Activated CD8-positive, alpha-beta T cell treated with anti-CD3 and anti-CD28 coated beads, Interleukin-2, amount 10 ng/mL, durations not matched to agents 7 days and 5 days (primary cell): ENCODE data around the gene CDC25C. TPM values are rescaled to one million over a fixed set of nuclear protein-coding genes. Genes with fewer than 3 reads are reported as not detected.
"Not testable (repeated sequence)": the region's sequence is repeated elsewhere in the genome, so short reads cannot be mapped to it uniquely, and the experiment has no call there.

ENCODE experiments used
- ATAC-seq: fragments of 150-1000 bp; cut with Tn5 transposase; one replicate; pipeline ENCODE4 v1.10.0; 2021; ENCODE audit warnings: moderate library complexity
- CTCF ChIA-PET: fragments of 350-600 bp; sonication (Branson Sonifier 250); formaldehyde crosslinking; loops from one replicate; lab custom pipeline; 2021; ENCODE audit warnings: antibody characterized with exemption; lab: Charles Lee
- POLR2A ChIA-PET: fragments of 350-600 bp; sonication (Branson Sonifier 250); formaldehyde crosslinking; loops from one replicate; lab custom pipeline; 2021; ENCODE audit warnings: antibody characterized with exemption; lab: Charles Lee
- DNase-seq: peaks from one replicate; pipeline ENCODE4 v3.0.0-alpha.2; 2020
- H3K27ac Mint-ChIP-seq: one replicate; pipeline ENCODE4 v1.8.0; 2021; ENCODE audit warnings: mild to moderate bottlenecking, mixed read lengths
- H3K27me3 Mint-ChIP-seq: one replicate; pipeline ENCODE4 v1.8.0; 2021; ENCODE audit warnings: low read depth, mixed read lengths
- H3K36me3 Mint-ChIP-seq: one replicate; pipeline ENCODE4 v1.8.0; 2021; ENCODE audit warnings: low read depth, mixed read lengths
- H3K4me1 Mint-ChIP-seq: one replicate; pipeline ENCODE4 v1.8.0; 2021; ENCODE audit warnings: low read depth, mixed read lengths
- H3K4me3 Mint-ChIP-seq: one replicate; pipeline ENCODE4 v1.8.0; 2021; ENCODE audit warnings: mild to moderate bottlenecking, mixed read lengths
- H3K9me3 Mint-ChIP-seq: one replicate; pipeline ENCODE4 v1.8.0; 2022; ENCODE audit warnings: mixed read lengths; ENCODE audit not compliant: insufficient read depth
- total RNA-seq, 2 experiments: library from RNA; stranded (reverse); gene quantifications; one replicate each; pipeline ENCODE4 v1.2.3, GENCODE V29; 2021

CDC25C gene
- total RNA-seq, 2 experiments from 2014 or later: 15.0 to 18.3 TPM

DNA sequence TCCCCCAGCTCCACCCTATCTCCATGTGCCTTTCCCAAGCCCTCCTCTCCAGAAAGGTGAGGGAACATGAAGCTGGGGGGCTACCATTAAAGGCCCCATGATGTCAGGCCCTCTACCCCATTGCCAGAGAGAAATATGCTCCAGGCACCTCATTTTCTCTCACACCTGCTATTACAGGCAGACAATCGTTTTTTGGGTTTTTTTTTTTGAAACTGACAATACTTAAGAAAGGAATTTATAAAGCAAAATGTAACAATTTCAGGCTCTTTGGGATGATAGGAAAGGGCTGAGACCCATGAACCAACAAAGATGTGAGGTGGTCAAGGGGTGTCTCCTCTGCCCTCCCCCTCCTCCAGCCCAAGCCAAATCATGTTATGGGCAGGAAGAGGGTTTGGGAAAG lies 55.7 kb downstream of the CDC25C start:
- ATAC-seq (no peak), DNase-seq (no peak)
- Mint-ChIP-seq H3K27ac (no peak overlapping the region), H3K4me3 (no peak overlapping the region), H3K36me3 (no peaks in the 10 kb centered on the region), H3K4me1 (peaks cover 5% of the 10 kb centered on the region), H3K27me3 (peaks cover 28% of the 10 kb centered on the region), H3K9me3 (no peaks in the 10 kb centered on the region)
- CTCF ChIA-PET: interaction anchor here (1.3 kb wide), 1 partner anchor 76 kb away, joined by 3 read pairs; the partner anchor contains the start of gene KDM3B
- POLR2A ChIA-PET: no interaction called here

DNA sequence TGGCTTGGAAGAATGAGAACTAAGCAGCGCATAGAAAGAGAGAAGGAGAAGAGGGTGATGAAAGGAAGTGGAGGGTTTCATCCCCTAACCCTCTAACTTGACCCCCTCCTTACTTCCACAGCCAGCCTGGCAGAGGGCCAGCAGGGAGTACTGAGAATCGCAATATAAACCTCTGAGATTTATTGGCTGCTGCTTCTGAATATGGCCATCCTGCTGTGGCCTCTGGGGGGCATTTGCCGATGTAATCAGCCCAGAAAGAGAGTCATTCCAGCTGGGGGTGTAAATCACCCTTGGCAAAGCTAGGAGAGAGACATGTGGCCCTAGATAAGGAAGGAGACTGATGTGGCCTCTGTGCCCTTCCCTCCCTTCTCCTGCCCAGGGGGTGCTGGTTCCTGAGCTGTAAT lies 56.2 kb downstream of the CDC25C start:
- ChIA-PET POLR2A (no interaction called here), CTCF (interaction anchor here (1.0 to 1.3 kb wide), 4 partner anchors 11 to 96 kb away, joined by 3 read pairs; partner anchors contain the start of genes CDC23 and KDM3B)
- no peak overlapping the region for H3K27ac Mint-ChIP-seq
- H3K9me3 Mint-ChIP-seq: no peaks in the 10 kb centered on the region
- H3K4me1 Mint-ChIP-seq: peaks cover 5% of the 10 kb centered on the region
- no peak for DNase-seq
- peaks cover 28% of the 10 kb centered on the region for H3K27me3 Mint-ChIP-seq
- no peak overlapping the region for H3K4me3 Mint-ChIP-seq
- no peak for ATAC-seq
- H3K36me3 Mint-ChIP-seq: no peaks in the 10 kb centered on the region

DNA sequence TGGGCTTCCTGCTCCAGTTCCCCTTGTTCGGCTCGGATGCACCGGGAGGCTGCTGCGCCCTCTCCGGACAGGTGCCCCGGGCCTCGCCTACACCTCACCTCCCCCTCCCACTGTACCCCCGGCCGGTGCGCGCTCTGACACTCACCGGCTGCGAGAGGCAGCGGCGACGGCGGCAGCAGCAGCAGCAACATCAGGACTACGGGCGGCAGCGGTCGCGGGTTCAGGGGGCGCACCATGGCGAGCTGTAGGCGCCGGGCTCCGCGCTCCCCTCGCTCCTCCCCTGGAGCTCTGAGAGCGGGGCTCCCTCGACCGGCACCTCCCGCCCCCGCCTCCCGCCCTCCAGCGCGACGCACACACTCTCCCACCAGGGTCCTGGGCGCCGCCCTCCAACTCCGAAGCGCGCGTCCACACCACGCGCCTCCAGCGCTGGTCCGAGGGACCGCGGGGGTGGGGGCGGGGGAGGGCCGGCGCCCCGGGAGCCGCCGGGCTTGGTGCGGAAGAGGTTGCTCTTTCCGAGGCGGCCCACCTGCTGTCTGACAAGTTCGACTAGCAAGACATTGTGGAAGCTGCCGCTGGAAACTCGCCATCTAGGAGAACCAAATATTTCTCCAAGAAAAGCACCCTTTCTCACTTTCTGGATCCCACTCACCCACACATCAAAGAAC lies 57.3 kb downstream of the CDC25C start, which contains the start of gene GFRA3:
TSS of gene GFRA3 (minus strand) at position 433 of the 665 bp plus-strand sequence. CDS start at position 236, 197 bp downstream.
- H3K9me3 Mint-ChIP-seq: no peaks in the 10 kb centered on the region
- DNase-seq (peak; percentile 28), ATAC-seq (peak; percentile 79)
- H3K36me3 Mint-ChIP-seq: no peaks in the 10 kb centered on the region
- CTCF ChIA-PET: interaction anchor here (1.0 to 1.2 kb wide), 3 partner anchors 10 to 94 kb away, joined by 3 read pairs; partner anchors contain the start of gene CDC23
- no peak within 1 kb of the TSS for H3K27ac Mint-ChIP-seq
- peaks cover 28% of the 10 kb centered on the region for H3K27me3 Mint-ChIP-seq
- POLR2A ChIA-PET: no interaction called here
- H3K4me3 Mint-ChIP-seq: peak within 1 kb of the TSS; percentile 58
- peaks cover 5% of the 10 kb centered on the region for H3K4me1 Mint-ChIP-seq

DNA sequence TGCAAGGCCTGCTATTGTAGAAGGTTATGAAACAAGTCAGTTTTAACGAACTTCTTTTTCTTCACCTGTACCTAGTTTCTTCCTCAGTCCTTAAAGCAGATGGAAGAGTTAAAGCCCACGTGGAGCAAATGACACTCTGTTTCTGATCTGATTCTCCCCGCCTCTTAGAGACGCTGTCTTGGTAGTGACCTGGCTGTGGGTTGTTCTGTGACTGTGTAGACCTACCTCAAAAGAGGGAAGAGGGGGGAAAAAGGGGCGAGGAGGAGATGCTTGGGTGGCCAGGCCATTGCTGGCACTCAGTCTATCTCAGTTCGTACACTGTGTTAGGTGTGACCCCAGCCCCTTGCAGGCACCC lies 57.8 kb downstream of the CDC25C start:
- CTCF ChIA-PET: no interaction called here
- Mint-ChIP-seq H3K4me1 (peaks cover 5% of the 10 kb centered on the region), H3K27ac (no peak overlapping the region), H3K27me3 (peaks cover 30% of the 10 kb centered on the region), H3K36me3 (no peaks in the 10 kb centered on the region), H3K4me3 (peak overlapping the region; percentile 42), H3K9me3 (no peaks in the 10 kb centered on the region)
- POLR2A ChIA-PET: no interaction called here
- ATAC-seq: no peak
- no peak for DNase-seq

DNA sequence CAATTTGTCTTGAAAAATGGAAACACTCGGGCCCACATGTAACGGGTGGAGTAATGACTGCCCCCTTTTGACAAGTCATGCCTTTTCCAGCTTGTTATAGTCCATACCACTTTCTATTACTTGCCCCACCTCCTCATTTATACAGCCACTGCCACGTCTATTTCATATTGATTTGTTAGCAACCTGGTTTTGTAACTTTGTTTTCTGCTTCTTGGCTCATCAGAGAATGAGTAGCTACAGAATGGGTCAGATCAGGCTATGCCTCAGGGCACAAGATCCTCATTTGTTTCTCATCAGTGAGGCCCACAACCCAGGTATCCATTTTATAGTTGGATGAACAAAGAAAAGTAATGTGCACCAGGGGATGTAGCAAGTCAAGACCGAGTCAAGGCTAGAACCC lies 58.9 kb downstream of the CDC25C start:
- peaks cover 5% of the 10 kb centered on the region for H3K4me1 Mint-ChIP-seq
- H3K4me3 Mint-ChIP-seq: no peak overlapping the region
- no peak overlapping the region for H3K27ac Mint-ChIP-seq
- ChIA-PET CTCF (interaction anchor here (0.7 kb wide), 1 partner anchor 195 kb away, joined by 3 read pairs; no protein-coding TSS in a partner anchor), POLR2A (no interaction called here)
- H3K27me3 Mint-ChIP-seq: peaks cover 30% of the 10 kb centered on the region
- H3K36me3 Mint-ChIP-seq: no peaks in the 10 kb centered on the region
- DNase-seq (no peak), ATAC-seq (no peak)
- H3K9me3 Mint-ChIP-seq: no peaks in the 10 kb centered on the region

DNA sequence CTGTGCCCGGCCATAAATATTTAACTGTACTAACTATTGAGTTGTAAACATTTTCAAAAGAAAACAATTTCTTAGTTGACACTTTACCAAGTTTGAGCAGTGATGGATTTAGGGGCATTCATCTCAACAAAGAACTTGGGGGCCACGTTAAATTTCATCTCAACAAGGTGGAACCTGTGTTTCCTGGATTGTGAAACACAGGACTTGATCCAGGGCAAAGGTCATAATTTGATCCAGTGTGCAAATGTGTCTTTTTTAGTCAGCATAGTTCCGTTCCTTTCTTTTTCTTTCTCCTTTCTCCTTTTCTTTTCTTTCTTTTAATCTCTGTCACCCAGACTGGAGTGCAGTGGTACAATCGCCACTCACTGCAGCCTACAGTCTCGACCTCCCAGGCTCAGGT lies 60.3 kb downstream of the CDC25C start:
- Mint-ChIP-seq H3K27ac (no peak overlapping the region), H3K9me3 (no peaks in the 10 kb centered on the region), H3K27me3 (peaks cover 28% of the 10 kb centered on the region), H3K4me1 (peaks cover 5% of the 10 kb centered on the region), H3K4me3 (no peak overlapping the region), H3K36me3 (no peaks in the 10 kb centered on the region)
- DNase-seq (no peak), ATAC-seq (no peak)
- ChIA-PET POLR2A (no interaction called here), CTCF (no interaction called here)

DNA sequence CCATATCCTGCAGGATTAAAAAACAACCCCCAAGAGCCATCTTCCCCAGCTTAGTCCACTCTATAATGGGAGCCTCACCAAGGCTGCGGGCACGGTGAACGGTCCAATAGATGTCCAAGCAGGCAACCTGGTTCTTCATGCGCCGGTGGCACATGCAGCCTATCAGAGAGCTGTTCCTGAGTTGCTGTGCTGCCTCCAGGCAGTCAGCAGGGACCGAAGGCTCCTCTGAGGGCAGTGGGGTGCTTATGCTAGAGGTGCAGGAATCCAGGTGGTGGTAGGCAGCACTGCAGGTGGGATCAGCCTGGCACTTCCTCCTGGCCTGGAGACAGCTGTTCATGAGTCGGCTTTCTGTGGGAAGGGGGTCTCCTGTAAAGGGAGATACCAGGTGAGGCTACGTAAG lies 67.4 kb downstream of the CDC25C start:
- POLR2A ChIA-PET: no interaction called here
- H3K4me1 Mint-ChIP-seq: no peaks in the 10 kb centered on the region
- ATAC-seq: no peak

DNA sequence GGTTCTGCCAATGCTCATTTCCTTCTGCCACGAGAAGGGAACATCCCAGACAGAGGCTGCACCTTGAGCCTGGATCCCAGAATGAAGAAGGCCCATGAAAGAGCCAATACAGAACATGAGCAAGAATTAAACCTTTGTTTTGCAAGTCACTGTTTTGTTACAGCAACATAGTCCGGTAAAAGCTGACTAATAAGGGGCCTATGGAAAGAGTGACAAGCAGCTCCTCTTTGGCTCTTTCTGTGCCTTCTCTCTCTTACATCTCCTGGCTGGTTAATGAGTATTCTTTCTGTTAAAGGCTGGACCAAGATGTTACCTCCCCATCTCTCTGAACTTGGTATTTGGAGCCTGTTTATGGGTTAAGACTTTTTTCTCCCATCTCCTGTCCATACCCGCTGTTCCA lies 68.0 kb downstream of the CDC25C start:
- Mint-ChIP-seq H3K36me3 (no peaks in the 10 kb centered on the region), H3K4me3 (no peak overlapping the region), H3K4me1 (no peaks in the 10 kb centered on the region), H3K27me3 (peaks cover 5% of the 10 kb centered on the region), H3K9me3 (no peaks in the 10 kb centered on the region), H3K27ac (no peak overlapping the region)
- no peak for DNase-seq
- ATAC-seq: no peak
- POLR2A ChIA-PET: no interaction called here
- CTCF ChIA-PET: interaction anchor here (1.0 kb wide), 1 partner anchor 11 kb away, joined by 3 read pairs; the partner anchor contains the start of gene GFRA3

More for the DNA sequence above, 67.4 kb downstream of the CDC25C start:
- H3K36me3 Mint-ChIP-seq: no peaks in the 10 kb centered on the region
- H3K9me3 Mint-ChIP-seq: no peaks in the 10 kb centered on the region
- no peak for DNase-seq
- H3K27ac Mint-ChIP-seq: no peak overlapping the region
- H3K4me3 Mint-ChIP-seq: no peak overlapping the region
- H3K27me3 Mint-ChIP-seq: peaks cover 7% of the 10 kb centered on the region
- CTCF ChIA-PET: interaction anchor here (1.0 kb wide), 1 partner anchor 11 kb away, joined by 3 read pairs; the partner anchor contains the start of gene GFRA3

DNA sequence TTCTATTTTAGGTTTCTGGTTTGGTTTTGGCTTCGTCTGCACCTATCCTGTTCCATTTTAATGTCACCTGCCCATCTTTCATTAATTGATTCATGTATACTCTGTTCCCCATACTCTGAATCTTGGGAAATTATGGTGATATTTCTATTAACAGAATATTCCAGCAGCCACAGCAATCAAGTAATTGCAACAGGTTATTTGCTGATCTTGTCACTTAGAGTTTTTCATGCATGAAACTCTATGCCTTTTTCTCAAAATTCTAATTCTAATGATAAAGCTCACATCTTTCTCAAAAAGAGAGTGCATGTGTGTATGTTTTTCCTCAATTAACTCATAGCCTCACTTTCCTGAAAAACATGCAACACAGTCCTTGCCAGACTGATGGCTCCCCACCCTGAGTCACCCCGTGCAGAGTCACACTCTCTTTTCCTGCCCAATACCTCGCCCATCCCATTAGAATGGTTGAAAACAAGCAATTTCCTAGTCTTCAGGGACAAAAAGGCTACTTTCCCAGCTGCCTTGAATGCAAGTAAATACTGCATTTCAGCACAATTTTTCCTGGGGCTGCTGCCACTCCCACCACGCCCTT lies 72.8 kb downstream of the CDC25C start:
- Mint-ChIP-seq H3K27ac (no peak overlapping the region), H3K36me3 (no peaks in the 10 kb centered on the region), H3K4me1 (no peaks in the 10 kb centered on the region), H3K4me3 (no peak overlapping the region), H3K9me3 (no peaks in the 10 kb centered on the region), H3K27me3 (peaks cover 6% of the 10 kb centered on the region)
- no peak for ATAC-seq
- no peak for DNase-seq
- POLR2A ChIA-PET: no interaction called here
- CTCF ChIA-PET: interaction anchor here (1.5 to 1.6 kb wide), 2 partner anchors 36 to 94 kb away, joined by 3 to 5 read pairs; partner anchors contain the start of gene KDM3B

DNA sequence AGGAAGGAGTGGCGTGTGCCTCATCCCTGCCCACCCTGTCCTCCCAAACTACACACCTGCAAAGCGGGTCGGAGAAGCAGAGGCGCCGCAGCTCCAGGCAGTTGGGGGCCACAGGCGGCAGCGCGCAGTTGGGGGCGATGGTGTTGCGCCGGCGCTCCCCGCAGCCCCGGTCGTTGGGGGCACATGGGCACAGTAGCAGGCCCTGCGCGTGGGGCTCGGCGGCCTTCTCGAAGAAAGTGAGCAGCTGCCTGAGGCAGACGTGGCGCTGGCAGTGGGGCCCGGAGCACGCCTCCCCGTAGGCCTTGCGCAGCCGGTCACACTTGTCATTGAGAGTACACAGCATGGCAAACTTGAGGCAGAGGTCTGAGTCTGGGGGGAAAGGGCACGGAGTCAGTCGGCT lies 74.0 kb downstream of the CDC25C start:
- no peak for ATAC-seq
- peaks cover 6% of the 10 kb centered on the region for H3K27me3 Mint-ChIP-seq
- CTCF ChIA-PET: no interaction called here

DNA sequence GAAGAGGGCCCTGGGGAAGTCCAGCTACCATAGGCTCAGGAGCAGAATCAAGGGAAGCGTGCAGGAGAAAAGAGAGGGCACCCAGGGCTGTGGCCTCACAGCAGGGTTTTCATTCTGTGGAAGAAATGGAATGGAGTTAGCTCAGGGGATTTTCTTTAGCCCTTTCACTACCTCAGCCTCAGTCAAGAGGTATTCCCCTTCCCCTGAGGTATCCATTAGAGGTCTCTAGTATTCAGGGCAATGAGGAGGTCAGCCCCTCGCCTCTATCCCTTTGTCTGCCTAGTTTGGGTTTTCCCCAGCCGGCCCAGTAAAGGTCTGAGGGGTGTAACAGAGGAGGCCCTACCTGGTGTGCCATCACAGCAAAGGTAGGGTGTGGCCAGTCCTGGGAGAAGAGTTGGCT lies 78.7 kb downstream of the CDC25C start:
- no peak overlapping the region for H3K4me3 Mint-ChIP-seq
- peaks cover 9% of the 10 kb centered on the region for H3K27me3 Mint-ChIP-seq
- ChIA-PET CTCF (no interaction called here), POLR2A (no interaction called here)
- DNase-seq: no peak
- H3K27ac Mint-ChIP-seq: no peak overlapping the region
- no peak for ATAC-seq
- H3K4me1 Mint-ChIP-seq: no peaks in the 10 kb centered on the region
- H3K36me3 Mint-ChIP-seq: no peaks in the 10 kb centered on the region
- H3K9me3 Mint-ChIP-seq: no peaks in the 10 kb centered on the region

More for the DNA sequence above, 74.0 kb downstream of the CDC25C start:
- H3K4me3 Mint-ChIP-seq: no peak overlapping the region
- no peak overlapping the region for H3K27ac Mint-ChIP-seq
- no peaks in the 10 kb centered on the region for H3K9me3 Mint-ChIP-seq
- H3K4me1 Mint-ChIP-seq: no peaks in the 10 kb centered on the region
- no peaks in the 10 kb centered on the region for H3K36me3 Mint-ChIP-seq
- POLR2A ChIA-PET: interaction anchor here (0.6 kb wide), 1 partner anchor 39 kb away, joined by 4 read pairs; no protein-coding TSS in a partner anchor
- no peak for DNase-seq

DNA sequence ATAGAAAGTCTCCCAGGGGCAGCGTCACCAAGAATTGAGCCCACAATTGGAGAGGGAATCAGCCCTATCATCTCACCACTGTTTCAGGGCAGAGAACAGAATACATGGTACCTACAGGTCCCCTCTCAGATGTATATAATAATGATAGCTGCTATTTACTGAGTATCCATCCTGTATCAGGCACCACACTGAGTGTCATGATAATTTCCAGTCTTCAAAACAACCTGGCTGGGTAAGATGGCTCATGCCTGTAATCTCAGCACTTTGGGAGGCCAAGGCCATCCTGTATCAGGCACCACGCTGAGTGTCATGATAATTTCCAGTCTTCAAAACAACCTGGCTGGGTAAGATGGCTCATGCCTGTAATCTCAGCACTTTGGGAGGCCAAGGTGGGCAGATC lies 83.8 kb downstream of the CDC25C start:
- not testable (repeated sequence) for H3K36me3 Mint-ChIP-seq, H3K27ac Mint-ChIP-seq

More for the DNA sequence above, 83.8 kb downstream of the CDC25C start:
- DNase-seq, H3K4me1 Mint-ChIP-seq, H3K9me3 Mint-ChIP-seq, CTCF ChIA-PET, ATAC-seq, POLR2A ChIA-PET, H3K4me3 Mint-ChIP-seq: not testable (repeated sequence)
- H3K27me3 Mint-ChIP-seq: peaks cover 23% of the 10 kb centered on the region
